CD4-positive, alpha-beta T cell (primary cell): ENCODE results near the gene FIZ1. TPM values are rescaled to one million over a fixed set of nuclear protein-coding genes. Genes with fewer than 3 reads are reported as not detected.

Source experiments
- ATAC-seq: fragments of 200-7000 bp; cut with Tn5 transposase; one replicate; pipeline ENCODE4 v1.10.0; 2022; ENCODE audit warnings: mild to moderate bottlenecking; ENCODE audit not compliant: poor library complexity
- CTCF ChIA-PET: fragments of 350-600 bp; sonication (Branson Sonifier 250); formaldehyde crosslinking; loops from one replicate; lab custom pipeline; 2021; ENCODE audit warnings: antibody characterized with exemption, inconsistent platforms; lab: Charles Lee
- POLR2A ChIA-PET: fragments of 350-600 bp; sonication (Branson Sonifier 250); formaldehyde crosslinking; loops from one replicate; lab custom pipeline; 2021; ENCODE audit warnings: antibody characterized with exemption, inconsistent platforms; lab: Charles Lee
- DNase-seq, 14 experiments: peaks; one replicate each; pipeline ENCODE4 v3.0.0-alpha.2; 2013 to 2020; ENCODE audit warnings: mixed read lengths in 2 of 14
- H3K27ac ChIP-seq, 2 donors: one replicate each; pipeline versions ENCODE4 v1.5.1 to v1.7.0; 2013; ENCODE audit warnings: low read length in 2 of 2, low read depth in 1 of 2, mild to moderate bottlenecking in 1 of 2
- H3K27me3 ChIP-seq, 2 experiments: 1 replicate in 1 of 2; 2 replicates in 1 of 2; pipeline versions ENCODE4 v1.6.1 to v1.7.0; 2013; ENCODE audit warnings: low read length in 2 of 2, control low read depth in 1 of 2, mild to moderate bottlenecking in 1 of 2, moderate library complexity in 1 of 2; ENCODE audit not compliant: insufficient read depth in 2 of 2, control insufficient read depth in 1 of 2
- H3K36me3 ChIP-seq: one replicate; pipeline ENCODE4 v1.6.1; 2013; ENCODE audit warnings: low read length, control low read depth; ENCODE audit not compliant: insufficient read depth
- H3K4me1 ChIP-seq: one replicate; pipeline ENCODE4 v1.6.1; 2013; ENCODE audit warnings: low read length, control low read depth; ENCODE audit not compliant: insufficient read depth
- H3K4me3 ChIP-seq: one replicate; pipeline ENCODE4 v1.5.1; 2013; ENCODE audit warnings: mild to moderate bottlenecking, low read length, moderate library complexity
- H3K9me3 ChIP-seq, 2 experiments: 1 replicate in 1 of 2; 2 replicates in 1 of 2; pipeline versions ENCODE4 v1.6.1 to v1.7.0; 2013; ENCODE audit warnings: low read length in 2 of 2, mild to moderate bottlenecking in 2 of 2, control low read depth in 1 of 2, moderate library complexity in 1 of 2; ENCODE audit not compliant: control insufficient read depth in 1 of 2, insufficient read depth in 1 of 2
- H3K27ac Mint-ChIP-seq: one replicate; pipeline ENCODE4 v1.8.0; 2020; ENCODE audit warnings: mixed read lengths
- H3K27me3 Mint-ChIP-seq: one replicate; pipeline ENCODE4 v1.8.0; 2021; ENCODE audit warnings: mixed read lengths
- H3K36me3 Mint-ChIP-seq: one replicate; pipeline ENCODE4 v1.8.0; 2021; ENCODE audit warnings: low read depth, mixed read lengths
- H3K4me1 Mint-ChIP-seq: one replicate; pipeline ENCODE4 v1.8.0; 2021; ENCODE audit warnings: low read depth, mixed read lengths
- H3K4me3 Mint-ChIP-seq: one replicate; pipeline ENCODE4 v1.8.0; 2020; ENCODE audit warnings: mild to moderate bottlenecking, mixed read lengths
- H3K9me3 Mint-ChIP-seq: one replicate; pipeline ENCODE4 v1.8.0; 2020; ENCODE audit warnings: mixed read lengths
- CTCF ChIP-seq: fragments of 200-600 bp; IDR thresholded peaks from one replicate; pipeline ENCODE4 v1.8.0; 2022; ENCODE audit warnings: antibody characterized with exemption, mild to moderate bottlenecking
- intact Hi-C, 2 experiments: fragments of 100-400 bp; cut with DNase I in 1 of 2; cut with micrococcal nuclease in 1 of 2; formaldehyde crosslinking; loops; one replicate each; pipeline versions ENCODE4 v1.15.1 to v1.9.0; 2023 to 2025; cut with DNase I, micrococcal nuclease
- total RNA-seq, 174 experiments: library from RNA in 2 of 174; stranded (reverse) in 2 of 174; gene quantifications; one replicate each; pipeline ENCODE4 v1.2.3 and lab custom pipeline; 2021 to 2026

Gene FIZ1
- total RNA-seq, 2 experiments from 2014 or later = 5.5 to 7.3 TPM

- Mint-ChIP-seq H3K27me3 (no peaks in the 10 kb centered on the region), H3K4me1 (peaks cover 52% of the 10 kb centered on the region), H3K4me3 (peak overlapping the region; percentile 66), H3K27ac (peak overlapping the region; percentile 84), H3K9me3 (no peaks in the 10 kb centered on the region), H3K36me3 (peaks cover 49% of the 10 kb centered on the region)
- TF ChIP-seq CTCF = no peak
- DNase-seq (peak in 1 of 14 experiments; percentile 41), ATAC-seq (no peak)
- H3K9me3 ChIP-seq = no peaks in the 10 kb centered on the region
- intact Hi-C loops = loop anchor here in 1 of 2 experiments (10.0 kb wide), 2 partner anchors 199 to 349 kb away; partner anchors contain the start of genes PPP6R1 and UBE2S
- no peak overlapping the region for H3K27ac ChIP-seq
- H3K4me1 ChIP-seq = peaks cover 48% of the 10 kb centered on the region
- H3K36me3 ChIP-seq = peaks cover 6% of the 10 kb centered on the region
- H3K4me3 ChIP-seq = no peak overlapping the region
- H3K27me3 ChIP-seq = no peaks in the 10 kb centered on the region
- POLR2A ChIA-PET = interaction anchor here (0.8 to 1.2 kb wide), 3 partner anchors 21 to 39 kb away, joined by 3 to 8 read pairs (median 5); partner anchors contain the start of gene ZNF784
- CTCF ChIA-PET = interaction anchor here (1.4 to 4.2 kb wide), 2 partner anchors 22 to 28 kb away, joined by 4 to 48 read pairs; no protein-coding TSS in a partner anchor
Measured at GRCh38 chr19:55603581-55604292, 4.4 kb upstream of the FIZ1 start.

- intact Hi-C loops = loop anchor here in 1 of 2 experiments (10.0 kb wide), 2 partner anchors 198 to 348 kb away; partner anchors contain the start of genes PPP6R1 and UBE2S
- TF ChIP-seq CTCF = no peak
- ATAC-seq (no peak), DNase-seq (peak in 1 of 14 experiments; percentile 33)
- H3K27me3 ChIP-seq = no peaks in the 10 kb centered on the region
- POLR2A ChIA-PET = interaction anchor here (0.8 kb wide), 1 partner anchor 23 kb away, joined by 3 read pairs; no protein-coding TSS in a partner anchor
- H3K9me3 ChIP-seq = no peaks in the 10 kb centered on the region
- H3K27me3 Mint-ChIP-seq = no peaks in the 10 kb centered on the region
- no peaks in the 10 kb centered on the region for H3K9me3 Mint-ChIP-seq
- peaks cover 49% of the 10 kb centered on the region for H3K36me3 Mint-ChIP-seq
- H3K4me1 ChIP-seq = peaks cover 55% of the 10 kb centered on the region
- H3K4me3 Mint-ChIP-seq = peak overlapping the region; percentile 66
- H3K27ac Mint-ChIP-seq = no peak overlapping the region
- peaks cover 6% of the 10 kb centered on the region for H3K36me3 ChIP-seq
- H3K4me1 Mint-ChIP-seq = peaks cover 51% of the 10 kb centered on the region
- H3K27ac ChIP-seq = no peak overlapping the region
- CTCF ChIA-PET = no interaction called here
- H3K4me3 ChIP-seq = no peak overlapping the region
Measured at GRCh38 chr19:55603115-55603514, 3.8 kb upstream of the FIZ1 start.

- Mint-ChIP-seq H3K9me3 (no peaks in the 10 kb centered on the region), H3K36me3 (peaks cover 46% of the 10 kb centered on the region)
- intact Hi-C loops = loop anchor here in 1 of 2 experiments (10.0 kb wide), 2 partner anchors 198 to 348 kb away; partner anchors contain the start of genes PPP6R1 and UBE2S
Measured at GRCh38 chr19:55602104-55603001, 3.0 kb upstream of the FIZ1 start.

More at GRCh38 chr19:55602104-55603001, 3.0 kb upstream of the FIZ1 start:
- no peaks in the 10 kb centered on the region for H3K9me3 ChIP-seq
- Mint-ChIP-seq H3K4me3 (no peak overlapping the region), H3K27ac (peak overlapping the region; percentile 83), H3K27me3 (no peaks in the 10 kb centered on the region), H3K4me1 (peaks cover 44% of the 10 kb centered on the region)
- peaks cover 6% of the 10 kb centered on the region for H3K36me3 ChIP-seq
- CTCF ChIA-PET = no interaction called here
- peaks cover 56% of the 10 kb centered on the region for H3K4me1 ChIP-seq
- TF ChIP-seq CTCF = no peak
- H3K27me3 ChIP-seq = no peaks in the 10 kb centered on the region
- POLR2A ChIA-PET = interaction anchor here (1.4 kb wide), 1 partner anchor 22 kb away, joined by 11 read pairs; the partner anchor contains the start of gene ZNF784
- DNase-seq = peak in 1 of 14 experiments; percentile 37
- no peak overlapping the region for H3K4me3 ChIP-seq
- no peak for ATAC-seq
- no peak overlapping the region for H3K27ac ChIP-seq
